EL (cell line): ENCODE data around the gene CTDSPL.

Experiments used
- DNase-seq: peaks from one replicate; pipeline ENCODE4 v3.0.0-alpha.2; 2016

The CTDSPL gene

DNA sequence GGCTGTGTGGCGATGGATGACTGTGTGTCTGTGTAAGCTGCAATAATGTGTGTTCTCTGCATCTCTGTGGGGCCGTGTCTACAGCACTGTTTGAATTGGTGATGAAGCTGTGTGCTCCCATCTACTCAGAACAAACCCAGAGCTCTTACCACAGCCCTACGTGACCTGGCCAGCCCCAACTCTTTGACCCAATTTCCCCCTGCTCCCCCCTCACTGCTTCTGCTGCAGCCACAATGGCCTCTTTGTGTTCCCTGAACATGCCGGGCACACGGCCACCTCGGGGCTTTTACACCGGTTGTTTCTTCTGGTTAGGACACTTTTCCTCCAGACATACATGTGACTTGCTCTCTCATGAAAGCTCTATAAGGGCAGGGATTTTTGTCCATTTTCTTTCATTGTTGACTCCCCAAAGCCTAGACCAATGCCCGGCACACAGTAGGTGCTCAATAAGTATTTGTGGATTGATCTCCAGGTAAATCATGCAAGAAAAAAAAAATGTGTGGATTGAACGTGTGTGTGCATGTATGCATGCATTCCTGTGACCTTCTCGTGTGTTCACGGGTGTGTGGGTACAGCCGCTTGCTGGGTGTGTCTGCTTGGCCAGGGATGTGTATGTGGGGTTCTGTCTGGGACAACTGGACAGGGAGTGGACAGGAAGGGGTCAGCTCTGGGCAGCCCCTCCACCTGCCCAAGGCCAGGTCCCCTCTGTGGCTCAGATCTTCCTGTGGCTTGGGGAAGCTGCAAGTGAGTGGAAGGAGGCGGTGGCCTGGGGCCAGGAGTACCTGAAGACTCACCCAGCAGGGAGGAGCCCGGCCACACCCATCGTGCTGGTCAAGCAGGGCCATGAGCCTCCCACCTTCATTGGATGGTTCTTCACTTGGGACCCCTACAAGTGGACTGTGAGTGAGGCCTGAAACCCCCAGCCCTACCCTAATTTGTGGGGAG, 143.7 kb downstream of the CTDSPL start:
- no peak for DNase-seq

DNA sequence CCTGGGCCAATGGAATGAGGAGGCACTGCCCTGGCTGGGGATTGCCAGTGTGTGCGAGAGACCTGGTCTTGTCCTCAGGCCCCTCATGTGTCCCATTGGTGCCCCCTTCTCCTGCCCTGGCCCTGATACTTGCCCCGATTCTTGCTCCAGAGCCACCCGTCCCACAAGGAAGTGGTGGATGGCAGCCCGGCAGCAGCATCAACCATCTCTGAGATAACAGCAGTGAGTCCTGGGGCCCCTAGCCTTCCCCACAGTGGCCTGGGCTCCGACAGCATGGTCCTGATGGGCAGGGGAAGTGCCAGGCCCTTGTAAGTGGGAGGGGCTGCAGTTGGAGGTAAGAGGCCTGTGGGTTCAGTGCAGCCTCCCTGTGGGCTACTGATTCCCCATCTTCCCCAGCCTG, 144.4 kb downstream of the CTDSPL start:
- DNase-seq, result no peak

DNA sequence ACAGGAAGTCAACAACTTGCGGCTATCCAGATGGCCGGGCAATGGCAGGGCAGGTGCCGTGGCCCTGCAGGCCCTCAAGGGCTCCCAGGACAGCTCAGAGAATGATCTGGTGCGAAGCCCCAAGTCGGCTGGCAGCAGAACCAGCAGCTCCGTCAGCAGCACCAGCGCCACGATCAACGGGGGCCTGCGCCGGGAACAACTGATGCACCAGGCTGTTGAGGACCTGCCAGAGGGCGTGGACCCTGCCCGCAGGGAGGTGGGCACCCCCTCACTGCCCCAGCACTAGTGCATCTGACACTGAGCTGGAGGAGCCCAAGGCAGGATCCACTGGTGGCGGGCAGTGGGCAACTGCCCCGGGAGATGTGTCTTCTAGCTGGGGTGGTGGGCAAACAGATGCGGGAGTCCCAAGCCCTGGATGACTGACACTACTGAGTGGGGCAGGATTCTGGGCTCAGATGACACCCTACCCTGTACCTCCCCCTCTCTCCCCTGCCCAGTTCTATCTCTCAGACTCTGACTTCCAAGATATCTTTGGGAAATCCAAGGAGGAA, 144.8 kb downstream of the CTDSPL start:
- DNase-seq, result no peak

DNA sequence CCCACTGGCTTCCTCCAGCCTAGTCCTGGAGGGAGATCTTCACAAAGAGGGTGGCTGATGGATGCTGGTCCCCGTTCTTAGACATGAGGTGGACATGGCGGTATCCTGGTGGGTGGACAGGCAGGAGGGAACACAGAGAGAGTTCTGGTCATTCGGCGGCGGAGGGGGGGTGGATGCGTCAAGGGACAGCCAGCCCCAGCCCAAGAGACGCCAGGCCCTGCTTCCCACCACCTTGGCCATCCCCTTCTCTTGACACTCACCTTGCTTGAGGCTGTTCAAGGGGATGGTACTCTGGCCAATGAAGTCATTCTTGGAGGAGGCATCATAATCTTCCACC, 146.0 kb downstream of the CTDSPL start:
- DNase-seq, result no peak

DNA sequence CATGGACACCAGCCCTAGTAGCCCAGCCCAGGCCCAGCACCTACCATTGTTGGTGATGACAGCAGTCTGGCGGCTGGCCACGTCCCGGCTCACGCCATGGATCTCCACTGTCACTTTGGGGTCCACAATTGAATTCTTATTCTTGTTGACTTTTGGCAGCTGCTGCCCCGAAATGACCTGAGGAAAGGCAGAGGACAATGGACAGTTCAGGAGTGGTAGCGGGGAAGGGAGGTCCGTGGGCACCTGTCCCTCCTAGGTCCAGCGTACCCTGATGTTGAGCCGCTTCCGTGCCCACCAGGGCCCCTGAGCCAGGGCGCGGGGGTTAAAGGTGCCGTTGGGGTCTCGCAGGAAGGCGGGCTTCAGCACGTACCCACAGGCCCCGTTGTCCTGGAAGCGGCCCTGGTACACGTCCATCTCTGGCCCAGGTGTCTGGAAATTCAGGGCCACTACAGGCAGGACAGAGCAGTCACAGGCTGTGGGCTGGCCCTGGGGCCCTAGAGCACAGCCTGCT, 146.6 kb downstream of the CTDSPL start:
- DNase-seq, result no peak

DNA sequence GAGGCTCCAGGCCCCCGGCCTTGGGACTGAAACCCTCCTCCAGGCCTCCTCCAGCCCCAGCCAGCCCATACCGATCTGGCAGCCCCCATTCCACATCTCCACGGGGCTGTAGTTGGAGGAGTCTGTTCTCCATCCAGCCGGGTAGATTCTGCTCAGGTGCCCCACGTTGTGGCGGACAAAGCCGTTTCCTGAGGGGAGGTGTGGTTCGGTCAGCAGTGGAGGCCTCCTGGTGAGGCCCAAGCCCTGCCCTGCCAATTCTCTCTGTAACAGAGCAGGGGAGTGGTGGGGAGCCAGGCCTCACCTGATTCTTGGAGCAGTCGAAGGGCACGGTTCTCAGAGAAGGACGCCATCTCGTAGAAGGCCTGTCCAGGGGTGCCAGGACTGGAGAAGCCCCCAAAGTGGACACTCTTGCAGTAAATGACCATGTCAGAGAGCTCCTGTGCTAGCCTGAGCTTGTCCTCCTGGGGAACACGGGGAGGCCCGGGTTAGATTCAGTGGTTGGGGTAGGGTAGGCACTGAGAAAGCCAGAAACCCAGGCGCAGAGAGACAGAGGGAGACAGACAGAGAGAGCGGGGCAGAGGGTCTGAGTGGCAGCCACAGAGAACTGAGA, 147.4 kb downstream of the CTDSPL start:
- DNase-seq, result no peak

DNA sequence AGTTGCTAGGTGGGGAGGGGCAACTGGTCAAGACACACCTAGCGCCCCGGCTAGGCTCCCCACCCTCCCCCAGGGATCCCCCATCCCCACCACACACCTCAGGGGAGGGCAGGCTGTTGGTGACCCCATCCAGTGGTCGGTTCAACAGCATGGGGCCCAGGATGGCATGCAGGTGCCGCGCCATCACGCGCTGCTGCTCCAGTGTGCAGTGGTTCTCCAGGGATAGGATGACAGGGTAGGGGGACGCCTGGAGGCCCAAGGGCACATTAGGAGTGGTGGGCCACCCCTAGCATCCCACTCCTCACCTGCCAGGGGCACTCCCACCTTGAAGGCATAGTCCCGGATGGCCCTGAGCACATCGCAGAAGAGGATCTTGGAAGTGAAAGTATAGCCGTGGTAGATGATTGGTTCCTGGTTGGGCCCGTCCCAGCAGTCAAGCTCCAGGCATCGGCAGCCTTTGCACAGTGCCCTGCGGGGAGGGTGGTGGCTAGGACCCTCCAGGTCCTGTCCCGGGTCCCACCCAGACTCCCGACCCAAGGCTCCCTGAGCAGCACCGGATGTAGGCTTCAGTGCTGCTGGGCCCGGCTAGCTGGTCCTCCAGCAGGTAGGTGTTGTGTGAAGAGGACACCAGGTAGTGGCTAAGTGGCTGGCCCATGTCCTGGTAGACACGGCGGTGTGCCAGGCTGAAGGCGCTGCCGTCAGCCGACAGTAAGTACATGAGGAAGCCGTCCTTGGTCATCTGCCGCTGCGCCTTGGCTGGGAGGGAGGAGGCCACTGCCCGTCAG, 148.3 kb downstream of the CTDSPL start:
- no peak for DNase-seq

DNA sequence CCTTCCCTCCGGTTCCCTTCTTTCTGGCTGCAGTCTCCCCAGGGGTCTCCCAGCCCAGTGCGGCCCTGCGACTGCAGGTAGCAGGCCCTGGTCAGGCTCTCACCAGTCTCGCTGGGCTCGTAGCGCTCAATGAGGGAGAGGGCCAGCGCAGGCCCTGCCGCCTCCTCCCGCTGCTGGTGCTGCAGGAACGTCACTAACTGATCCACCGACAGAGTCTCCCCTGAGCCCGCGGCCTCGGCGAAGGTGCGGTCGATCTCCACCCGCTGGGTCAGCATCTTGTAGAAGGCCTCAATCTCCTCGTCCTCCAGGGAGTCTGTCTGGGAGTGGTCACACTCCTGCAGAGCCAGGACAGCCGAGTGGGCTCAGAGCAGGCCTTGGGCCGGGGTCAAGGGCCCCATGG, 149.4 kb downstream of the CTDSPL start:
- DNase-seq, result no peak

DNA sequence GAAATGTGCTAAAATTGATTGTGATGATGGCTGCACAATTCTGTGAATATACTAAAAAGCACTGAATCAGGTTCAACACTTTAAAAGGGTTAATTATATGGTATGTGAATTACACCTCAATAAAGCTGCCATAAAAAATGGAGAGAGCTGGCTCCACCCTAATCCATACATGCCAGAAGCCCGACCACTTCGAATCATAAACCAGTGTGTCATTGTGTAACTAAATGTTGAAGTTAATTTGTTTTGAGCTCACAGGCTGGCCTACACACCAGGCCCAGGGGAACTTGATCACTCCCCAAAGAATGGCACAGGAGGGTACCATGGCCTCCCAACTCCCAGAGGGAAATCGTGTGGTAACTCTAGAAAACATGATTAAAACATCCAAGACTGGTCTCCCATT, 153.8 kb downstream of the CTDSPL start:
- DNase-seq, result no peak

DNA sequence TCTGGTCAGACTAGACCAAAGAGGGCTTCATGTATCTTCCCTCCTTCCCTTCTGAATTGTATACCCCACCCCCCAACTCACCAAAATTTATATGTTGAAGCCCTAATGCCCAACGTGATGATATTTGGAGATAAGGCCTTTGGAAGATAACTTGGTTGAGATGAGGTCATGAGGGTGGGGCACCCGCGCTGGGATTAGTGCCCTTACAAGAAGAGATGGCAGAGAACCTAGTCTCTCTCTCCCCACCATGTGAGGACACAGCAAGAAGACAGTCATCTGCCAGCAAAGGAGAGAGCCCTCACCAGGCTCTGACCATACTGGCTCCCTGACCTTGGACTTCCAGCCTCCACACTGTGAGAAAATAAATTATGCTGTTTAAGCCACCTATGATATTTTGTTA, 154.3 kb downstream of the CTDSPL start:
- DNase-seq, result no peak

DNA sequence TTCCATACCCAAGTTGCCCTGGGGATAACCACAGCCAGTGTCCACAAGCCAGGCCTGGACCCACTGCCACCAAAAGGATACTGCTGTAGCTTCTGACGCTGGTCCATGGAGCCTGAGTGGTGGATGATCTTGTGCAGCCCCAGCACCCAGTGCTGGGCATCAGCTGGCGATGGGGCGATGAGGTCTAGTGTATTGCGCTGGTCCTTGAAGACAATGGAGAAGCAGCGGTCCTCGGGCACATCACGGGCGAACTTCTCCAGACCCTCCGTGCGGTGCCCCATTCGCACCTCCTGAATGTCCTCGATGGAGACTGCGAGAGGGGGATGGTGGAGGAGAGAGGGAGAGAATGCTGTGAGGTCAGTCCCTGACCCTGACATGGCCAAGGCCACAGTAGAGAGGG, 154.7 kb downstream of the CTDSPL start:
- DNase-seq, result no peak

DNA sequence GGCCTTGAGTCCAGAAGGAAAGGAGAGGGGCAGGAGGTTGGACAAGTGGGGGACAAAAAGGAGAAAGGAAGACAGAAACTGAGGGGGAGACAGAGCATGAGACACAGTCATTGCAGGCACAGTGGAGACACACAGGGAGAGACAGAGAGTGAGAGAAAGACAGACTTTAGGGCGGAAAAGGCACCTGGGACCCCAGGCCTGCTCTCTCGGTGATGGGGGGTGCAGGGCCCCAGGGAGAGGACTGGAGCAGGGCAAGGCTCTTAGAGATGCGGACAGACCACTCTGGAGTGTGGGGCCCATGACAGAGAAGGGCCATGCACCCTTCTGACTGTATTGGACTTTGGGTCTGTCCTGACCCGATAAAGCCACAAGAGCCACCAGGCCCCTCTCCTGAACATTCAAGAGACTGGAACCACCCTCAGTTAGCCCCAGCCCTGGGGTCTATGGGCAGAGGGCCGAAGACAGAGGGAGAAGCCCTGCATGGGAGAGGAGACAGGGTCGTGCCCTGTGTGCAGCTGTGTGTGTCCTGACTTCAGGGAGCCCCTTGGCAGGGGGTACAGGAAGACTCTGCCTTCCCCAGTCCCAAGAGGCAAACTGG, 155.3 kb downstream of the CTDSPL start:
- DNase-seq, result no peak

DNA sequence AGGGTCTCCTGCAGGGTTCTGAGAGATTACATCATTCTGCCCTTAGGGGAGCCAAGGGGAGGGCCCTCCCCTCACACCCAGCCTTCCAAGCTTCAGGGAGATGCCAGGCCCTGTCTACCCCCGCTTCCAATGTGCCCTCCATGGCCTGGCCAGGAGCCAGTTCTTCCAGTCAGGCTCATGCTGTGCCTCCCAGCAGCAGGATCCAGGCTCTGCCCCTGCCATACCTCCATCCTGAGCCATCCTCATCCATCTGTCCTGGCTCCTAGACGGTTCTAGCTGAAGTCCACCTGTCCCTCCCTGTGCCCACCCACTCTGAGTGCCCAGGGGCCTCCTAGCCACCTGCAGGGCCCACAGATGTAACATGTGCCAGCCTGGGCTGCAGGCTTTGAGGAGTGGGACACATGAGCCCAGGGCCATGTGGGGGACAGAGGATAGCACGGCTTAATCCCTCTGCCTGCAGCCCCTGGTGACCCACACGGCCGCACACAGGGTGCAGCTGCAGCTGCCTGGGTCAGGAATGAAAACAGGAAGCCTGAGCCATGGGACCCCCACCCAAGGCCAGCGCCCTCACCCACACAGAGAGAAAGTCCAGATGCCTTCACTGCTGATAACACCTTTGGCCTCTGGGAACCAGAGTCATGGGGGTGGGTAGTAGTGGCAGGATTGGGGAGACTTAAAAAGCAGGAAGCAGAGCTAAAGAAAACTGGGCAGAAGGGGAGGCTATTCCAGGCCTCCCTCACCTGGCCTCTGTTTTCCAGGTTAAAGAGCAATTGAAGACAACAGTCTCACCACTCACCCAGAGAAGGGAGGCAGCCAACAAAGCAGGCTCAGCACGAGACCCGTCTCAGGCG, 156.0 kb downstream of the CTDSPL start:
- no peak for DNase-seq

DNA sequence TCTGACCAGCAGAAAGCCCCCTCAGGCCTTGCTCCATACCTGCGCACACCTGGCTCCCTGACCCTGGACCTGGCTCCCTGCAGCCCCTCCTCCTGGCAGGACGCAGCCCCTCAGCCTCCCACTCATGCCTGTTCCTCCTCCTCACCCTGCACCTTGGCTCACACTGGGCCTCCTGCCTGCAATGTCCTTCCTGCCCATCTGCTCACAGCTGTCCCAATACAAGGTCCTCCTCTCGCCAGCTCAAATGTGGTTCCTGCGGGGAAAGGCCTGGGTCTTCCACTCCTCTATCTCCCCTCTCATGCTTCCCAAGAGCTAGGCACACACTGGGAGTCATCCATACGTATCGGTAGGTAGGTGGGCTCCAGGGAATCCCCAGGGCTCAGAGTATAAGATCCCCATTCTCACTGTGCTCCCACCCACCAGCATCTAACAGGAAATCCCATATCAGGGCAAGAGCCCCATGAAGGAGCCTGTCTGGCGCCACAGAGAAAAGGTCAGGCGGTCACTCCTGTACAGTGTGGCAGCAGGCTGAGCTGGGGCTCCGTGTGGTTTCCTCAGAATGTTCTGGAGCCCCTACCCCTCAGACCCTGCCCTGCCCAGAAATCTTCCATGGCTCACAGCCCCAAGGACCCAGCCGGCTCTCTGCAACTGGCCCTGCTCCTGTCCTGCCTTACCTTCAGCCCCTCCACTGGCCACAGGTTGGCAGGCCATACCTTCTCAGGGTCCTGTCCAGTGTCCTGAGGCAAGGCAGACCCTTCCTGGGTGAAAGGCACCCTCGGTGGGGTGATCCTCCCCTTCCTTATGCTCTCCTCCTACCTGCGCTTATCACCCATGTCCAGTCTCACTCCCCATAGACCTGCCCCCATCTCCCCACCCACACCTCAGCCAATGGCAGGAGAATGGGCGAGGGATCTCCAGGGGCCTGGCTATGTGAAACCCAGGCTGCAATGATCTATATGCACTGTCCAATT, 156.9 kb downstream of the CTDSPL start:
- DNase-seq, result no peak

DNA sequence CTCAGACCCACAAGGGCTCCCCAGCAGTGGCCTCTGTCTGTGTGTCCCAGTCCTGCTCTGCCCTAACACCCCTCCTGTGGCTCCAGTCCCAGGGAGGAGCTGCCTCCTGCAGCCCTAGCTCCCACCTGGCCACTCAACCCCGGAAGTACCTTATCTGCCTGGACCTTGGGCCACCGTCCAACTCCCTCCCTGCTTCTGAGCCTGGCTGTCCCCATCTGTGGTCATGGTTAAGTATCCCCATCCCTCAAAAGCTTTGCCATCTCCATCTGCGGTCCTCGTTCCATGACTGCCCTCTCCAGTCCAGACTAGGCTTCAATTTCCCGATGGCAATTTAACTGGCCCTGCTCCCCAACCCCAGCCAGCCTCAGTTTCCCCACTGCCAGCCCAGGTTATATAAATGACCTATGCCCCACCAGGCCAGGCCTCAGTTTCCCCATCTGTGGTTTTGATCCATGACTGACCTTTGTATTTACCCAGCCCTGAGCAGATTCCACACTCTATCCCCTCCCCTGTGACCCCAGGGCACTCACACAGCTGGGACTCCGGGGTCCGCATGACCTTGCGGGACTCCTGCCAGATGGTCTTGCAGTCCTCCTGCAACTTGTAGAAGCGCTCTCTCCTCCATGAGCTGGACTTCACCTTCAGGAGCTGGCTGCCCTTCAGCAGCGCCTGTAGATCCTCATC, 158.1 kb downstream of the CTDSPL start:
- no peak for DNase-seq

DNA sequence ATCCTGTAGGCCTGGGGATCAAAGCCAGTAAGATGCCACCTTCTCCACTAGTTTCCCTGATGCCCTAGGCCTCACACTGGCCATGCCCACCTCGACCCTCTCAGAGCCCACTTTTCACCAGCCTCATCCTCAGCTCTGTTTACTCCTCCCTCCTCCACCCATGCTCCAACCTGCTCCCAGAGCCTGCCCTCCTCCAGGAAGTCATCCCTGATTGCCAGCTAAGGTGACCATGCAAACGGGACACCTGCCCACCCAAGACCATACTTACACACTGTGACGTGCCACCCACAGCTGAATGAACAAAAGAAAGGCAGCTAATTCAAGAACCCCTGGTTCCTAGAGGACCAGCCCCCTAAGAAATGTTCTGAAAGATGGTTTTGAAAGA, 158.7 kb downstream of the CTDSPL start:
- no peak for DNase-seq

DNA sequence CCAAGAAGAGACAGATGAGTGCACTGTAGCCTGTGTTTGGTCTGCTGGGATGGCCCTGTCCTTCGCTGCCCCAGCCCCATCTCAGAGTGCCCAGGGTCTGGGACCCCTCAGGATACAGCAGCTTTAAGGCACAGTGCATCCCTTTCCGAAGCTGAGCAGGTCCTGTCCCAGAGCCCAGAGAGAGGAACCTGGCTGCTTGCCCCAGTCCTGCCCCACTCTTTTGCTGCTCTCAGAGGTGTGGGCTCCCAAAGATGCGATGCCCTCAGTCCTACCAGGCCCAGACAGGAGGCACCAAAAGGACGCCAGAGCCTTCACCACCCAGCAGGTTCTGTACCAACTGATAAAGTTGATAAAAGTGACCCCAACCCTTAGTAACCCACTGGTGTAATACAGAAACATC, 159.5 kb downstream of the CTDSPL start:
- no peak for DNase-seq

DNA sequence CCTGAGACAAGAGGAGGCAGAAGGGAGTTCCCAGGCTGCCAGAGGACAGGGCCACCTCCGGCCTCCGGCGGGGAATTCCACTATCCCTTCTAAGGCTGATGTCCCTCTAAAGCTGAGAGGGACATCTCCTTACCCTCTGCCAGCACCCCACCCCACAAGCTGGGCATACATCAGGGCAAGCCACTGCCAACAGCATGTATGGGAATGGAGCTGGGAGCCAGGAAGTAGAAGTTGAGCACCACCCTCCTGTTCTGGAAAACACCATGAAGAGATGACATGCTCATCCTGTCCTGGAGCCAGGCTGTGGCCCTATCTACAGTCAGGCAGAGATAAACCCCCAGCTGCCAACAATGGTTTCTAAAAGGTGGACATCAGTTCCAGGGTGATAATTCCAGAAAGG, 160.6 kb downstream of the CTDSPL start:
- no peak for DNase-seq

DNA sequence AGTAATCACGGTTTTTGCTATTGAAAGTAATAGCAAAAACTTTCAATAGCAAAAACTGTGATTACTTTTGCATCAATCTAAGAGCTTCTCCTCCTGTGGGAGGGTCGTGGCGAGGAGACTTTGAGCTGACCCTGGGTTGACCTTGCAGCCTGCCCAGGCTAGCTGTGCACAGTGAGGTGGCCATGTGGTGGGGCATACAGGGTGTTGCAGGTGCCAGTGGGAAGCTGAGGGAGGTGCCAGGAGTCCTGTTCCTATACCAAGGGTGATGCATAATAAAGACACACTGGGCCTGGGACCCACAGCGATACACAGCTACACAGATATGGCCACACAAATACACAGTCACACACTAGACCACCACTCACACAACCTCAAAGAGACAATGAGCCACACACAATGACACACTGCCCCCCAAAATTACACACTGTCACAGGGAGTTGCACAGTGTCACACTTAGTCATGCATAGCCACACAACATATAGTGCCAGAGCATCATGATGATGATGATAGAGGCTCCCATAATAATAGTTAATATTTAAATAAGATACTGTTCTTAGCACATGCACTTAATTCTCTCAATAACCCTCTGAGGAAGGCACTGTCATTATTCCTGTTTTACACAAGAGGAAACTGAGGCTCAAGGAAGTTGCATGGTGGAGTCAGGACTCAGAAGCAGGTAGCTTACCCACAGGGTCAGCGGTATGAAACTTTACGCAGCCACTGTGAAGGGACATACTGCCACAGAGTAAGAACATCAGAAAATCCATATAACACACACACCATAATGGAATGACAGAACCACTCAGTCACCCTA, 161.4 kb downstream of the CTDSPL start:
- no peak for DNase-seq
